DMS 273 treated with DMSO at 0.1 percent for 48 hours (cell line): Measurements from ENCODE around the gene HMOX2.

Source experiments
- DNase-seq: peaks from one replicate; lab custom pipeline; 2025; lab: John Stamatoyannopoulos, UW

Gene HMOX2

GRCh38 chr16:4465977-4466779 is 10.0 kb upstream of the HMOX2 start:
- DNase-seq = no peak

- no peak for DNase-seq
Observed at GRCh38 chr16:4467916-4468315, 8.3 kb upstream of the HMOX2 start.

DNA sequence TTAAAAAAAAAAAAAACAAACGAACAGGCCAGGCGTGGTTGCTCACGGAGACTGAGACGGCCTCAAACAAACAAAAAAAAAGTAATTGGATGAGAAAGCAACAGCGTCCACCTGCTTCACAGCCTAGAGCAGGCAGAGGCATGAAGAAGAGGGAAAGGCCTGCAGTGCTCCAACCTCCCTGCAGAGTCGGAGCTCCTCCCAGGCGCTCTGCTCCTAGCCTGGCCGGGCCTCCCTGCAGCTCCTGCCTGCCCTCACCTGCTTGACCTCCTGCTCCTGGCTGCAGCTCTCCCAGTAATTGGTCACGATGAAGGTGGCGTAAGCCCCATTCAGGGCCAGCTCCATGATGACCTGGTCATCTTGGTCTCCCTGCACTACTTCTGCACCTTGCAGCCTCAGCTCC is 7.2 kb upstream of the HMOX2 start:
- no peak for DNase-seq

- no peak for DNase-seq
Observed at GRCh38 chr16:4471869-4472268, 4.3 kb upstream of the HMOX2 start.

DNA sequence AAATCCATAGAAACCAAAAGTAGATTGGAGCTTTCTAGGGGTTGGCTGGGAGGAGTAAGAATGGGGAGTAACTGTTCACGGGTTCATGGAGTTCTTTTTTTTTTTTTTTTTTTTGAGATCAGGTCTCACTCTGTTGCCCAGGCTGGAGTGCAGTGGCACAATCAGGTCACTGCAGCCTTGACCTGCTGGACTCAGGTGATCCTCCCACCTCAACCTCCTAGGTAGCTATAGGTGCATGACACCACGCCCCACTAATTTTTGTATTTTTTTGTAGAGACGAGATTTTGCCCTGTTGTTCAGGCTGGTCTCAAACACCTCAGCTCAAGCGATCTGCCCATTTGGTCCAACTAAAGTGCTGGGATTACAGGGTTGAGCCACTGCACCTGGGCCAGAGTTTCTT is 3.3 kb upstream of the HMOX2 start:
- DNase-seq = no peak

GRCh38 chr16:4474192-4474961 is 1.8 kb upstream of the HMOX2 start, which contains the start of gene NMRAL1:
TSS of gene NMRAL1 (minus strand) at chr16:4474625. CDS start at chr16:4474132, 493 bp downstream.
- peak; percentile 82 for DNase-seq

- no peak for DNase-seq
Observed at GRCh38 chr16:4477966-4478365, 1.8 kb downstream of the HMOX2 start.

GRCh38 chr16:4481526-4481925 is 5.3 kb downstream of the HMOX2 start:
- no peak for DNase-seq

DNA sequence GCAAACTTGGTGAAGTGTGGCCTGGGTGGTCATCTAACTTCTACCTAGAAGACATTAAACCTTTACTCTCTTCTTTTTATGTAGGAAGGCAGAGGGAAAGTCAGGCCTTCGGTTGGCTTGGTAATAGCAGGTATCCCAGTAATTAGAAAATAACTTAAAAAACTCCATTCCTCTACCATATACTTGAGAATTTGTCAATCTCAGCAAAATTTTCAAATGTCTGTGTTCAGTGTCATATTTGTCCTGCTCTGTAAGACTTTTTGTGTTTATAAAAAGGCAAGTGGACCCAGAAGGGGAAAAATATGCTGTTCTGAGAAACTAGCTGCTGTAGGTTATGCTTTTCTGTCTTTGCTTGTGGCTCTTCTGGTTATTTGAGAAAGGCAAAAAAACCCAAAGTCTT is 5.8 kb downstream of the HMOX2 start:
- DNase-seq = no peak

- no peak for DNase-seq
Observed at GRCh38 chr16:4486126-4486893, 10.1 kb downstream of the HMOX2 start.

DNA sequence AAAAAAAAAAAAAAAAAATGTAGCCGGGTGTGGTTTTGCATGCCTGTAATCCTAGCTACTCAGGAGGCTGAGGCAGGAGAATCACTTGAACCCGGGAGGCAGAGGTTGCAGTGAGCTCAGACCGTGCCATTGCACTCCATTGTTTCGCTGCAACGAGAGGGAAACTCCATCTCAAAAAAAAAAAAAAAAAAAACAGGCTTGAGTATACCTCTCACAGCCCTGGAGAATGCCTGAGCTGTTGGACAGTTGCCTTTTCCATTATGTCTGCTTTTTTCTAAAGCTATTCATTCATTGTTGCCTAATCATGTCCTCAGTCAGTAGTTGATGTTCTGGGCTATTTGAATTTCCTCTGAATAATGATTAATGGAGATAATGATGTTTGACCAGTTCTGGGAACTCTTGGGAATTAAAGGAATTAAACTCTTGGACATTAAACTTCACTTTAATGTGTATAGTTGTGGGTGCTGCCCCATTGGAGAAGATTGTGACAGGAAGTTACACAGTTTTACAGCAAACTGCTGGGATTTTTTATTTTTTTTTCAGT is 11.8 kb downstream of the HMOX2 start:
- no peak for DNase-seq

DNA sequence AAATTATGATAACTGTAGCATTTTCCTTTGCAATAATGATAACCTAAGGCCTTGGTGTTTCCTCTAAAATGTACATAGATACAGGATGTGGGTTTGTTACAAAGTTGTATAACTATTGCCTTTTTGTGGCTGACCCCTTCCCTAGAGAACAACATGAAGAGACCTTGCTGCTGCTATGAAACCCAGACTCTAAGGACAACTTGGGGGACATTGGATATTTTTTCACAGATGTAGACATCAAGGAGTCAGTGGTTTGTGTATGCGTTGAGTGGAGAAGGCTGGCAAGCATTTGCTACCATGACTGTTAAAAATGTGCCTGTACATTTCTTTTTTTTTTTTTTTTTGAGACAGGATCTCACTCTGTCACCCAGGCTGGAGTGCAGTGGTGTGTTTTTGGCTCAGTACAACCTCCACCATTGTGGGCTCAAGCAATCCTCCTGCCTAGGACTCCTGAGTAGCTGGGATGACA is 12.3 kb downstream of the HMOX2 start:
- no peak for DNase-seq

- no peak for DNase-seq
Observed at GRCh38 chr16:4489030-4489429, 12.8 kb downstream of the HMOX2 start.

- no peak for DNase-seq
Observed at GRCh38 chr16:4491898-4492297, 15.7 kb downstream of the HMOX2 start.

GRCh38 chr16:4494746-4495490 is 18.7 kb downstream of the HMOX2 start:
- DNase-seq = no peak

DNA sequence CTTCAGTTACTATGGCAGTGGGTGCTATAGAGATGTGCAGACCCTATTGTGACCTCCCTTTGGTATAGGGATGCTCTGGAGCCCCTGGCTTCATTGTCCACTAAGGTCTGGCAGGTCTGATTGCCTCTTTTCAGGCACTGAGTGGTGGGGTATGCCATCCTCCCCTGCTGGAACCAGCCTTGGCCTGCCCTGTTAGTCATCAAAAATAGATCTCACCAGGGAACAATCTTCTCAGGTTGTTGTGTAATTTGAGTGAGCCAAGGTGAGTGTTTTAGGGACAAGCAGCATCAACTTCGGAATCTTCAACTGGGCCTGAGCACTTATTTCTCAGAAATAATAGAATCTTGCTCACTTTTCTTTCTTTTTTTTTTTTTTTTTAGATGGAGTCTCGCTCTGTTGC is 19.6 kb downstream of the HMOX2 start:
- no peak for DNase-seq

DNA sequence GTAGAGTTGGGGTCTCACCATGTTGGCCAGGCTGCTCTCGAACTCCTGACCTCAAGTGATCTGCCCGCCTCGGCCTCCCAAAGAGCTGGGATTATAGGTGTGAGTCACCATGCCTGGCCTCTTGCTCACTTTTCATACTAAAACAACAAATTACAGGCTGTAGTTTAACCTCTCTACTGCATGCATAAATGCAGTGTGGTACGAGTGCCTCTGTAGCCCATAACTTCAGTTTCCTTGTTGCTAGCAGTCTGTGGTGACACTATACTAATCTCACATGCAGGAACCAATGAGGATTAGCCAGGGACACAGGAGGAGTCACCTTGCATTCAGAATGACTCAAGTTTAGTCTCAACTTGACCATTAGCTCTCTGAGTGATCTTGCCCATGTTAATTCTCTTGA is 20.1 kb downstream of the HMOX2 start:
- DNase-seq = no peak

- DNase-seq = no peak
Observed at GRCh38 chr16:4498546-4499195, 22.5 kb downstream of the HMOX2 start.

DNA sequence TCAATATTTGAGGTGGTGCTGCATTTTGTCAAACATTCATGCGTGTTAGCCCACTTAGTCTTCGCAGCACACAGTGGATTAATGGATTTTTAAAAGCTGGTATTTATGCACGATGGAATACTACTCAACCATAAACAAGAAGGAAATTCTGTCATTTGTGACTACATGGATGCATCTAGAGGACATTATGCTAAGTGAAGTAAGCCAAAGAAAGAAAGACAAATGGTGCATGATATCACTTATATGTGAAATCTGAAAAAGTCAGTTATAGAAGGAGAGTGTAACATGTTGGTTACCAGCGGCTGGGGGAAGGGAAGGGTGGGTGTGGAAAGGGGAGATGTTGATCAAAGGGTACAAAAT is 23.0 kb downstream of the HMOX2 start:
- no peak for DNase-seq

- DNase-seq = no peak
Observed at GRCh38 chr16:4500272-4500671, 24.1 kb downstream of the HMOX2 start.

DNA sequence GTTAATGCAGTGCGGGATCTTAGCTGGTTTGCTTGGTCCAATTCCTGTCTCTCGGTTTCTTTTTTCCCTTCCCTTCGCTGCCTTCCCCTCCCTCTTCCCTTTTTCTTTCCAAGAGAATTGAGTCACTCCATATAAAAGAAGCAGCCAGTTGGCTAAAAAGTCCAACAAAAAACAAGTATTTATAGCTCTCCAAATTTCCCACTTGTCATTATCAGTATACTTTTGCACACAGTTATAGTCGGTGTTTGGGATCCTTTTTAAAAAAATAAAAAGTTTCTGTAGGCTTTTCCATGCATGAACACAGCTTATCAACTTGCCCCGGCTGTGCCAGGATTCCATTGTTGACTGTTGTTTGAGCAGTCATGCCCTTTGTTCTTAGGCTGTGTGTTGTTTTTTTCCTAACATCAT is 24.9 kb downstream of the HMOX2 start:
- DNase-seq = no peak
